Nephron progenitor cell (in vitro differentiated cells): Measurements from ENCODE around the gene MROH8.

Experiments
- DNase-seq: peaks from one replicate; pipeline ENCODE4 v3.0.0; 2021
- H3K27ac Mint-ChIP-seq: 2 replicates; pipeline ENCODE4 v1.8.0; 2021; ENCODE audit warnings: mild to moderate bottlenecking, moderate library complexity, mixed read lengths
- H3K27me3 Mint-ChIP-seq: 2 replicates; pipeline ENCODE4 v1.8.0; 2021; ENCODE audit warnings: mild to moderate bottlenecking, low read depth, mixed read lengths; ENCODE audit not compliant: poor library complexity
- H3K36me3 Mint-ChIP-seq: 2 replicates; pipeline ENCODE4 v1.8.0; 2021; ENCODE audit warnings: low read depth, mixed read lengths
- H3K4me1 Mint-ChIP-seq: 2 replicates; pipeline ENCODE4 v1.8.0; 2021; ENCODE audit warnings: mixed read lengths
- H3K4me3 Mint-ChIP-seq: 2 replicates; pipeline ENCODE4 v1.8.0; 2021; ENCODE audit warnings: mild to moderate bottlenecking, moderate library complexity, mixed read lengths
- H3K9me3 Mint-ChIP-seq: 2 replicates; pipeline ENCODE4 v1.8.0; 2021; ENCODE audit warnings: mild to moderate bottlenecking, moderate library complexity, mixed read lengths
- TF ChIP-seq, protein P1 (sequence below): fragments of 200-600 bp; sonication (generic); IDR thresholded peaks from 2 replicates; pipeline ENCODE4 v1.5.0; 2021; ENCODE audit warnings: antibody characterized with exemption

MROH8 gene

DNA sequence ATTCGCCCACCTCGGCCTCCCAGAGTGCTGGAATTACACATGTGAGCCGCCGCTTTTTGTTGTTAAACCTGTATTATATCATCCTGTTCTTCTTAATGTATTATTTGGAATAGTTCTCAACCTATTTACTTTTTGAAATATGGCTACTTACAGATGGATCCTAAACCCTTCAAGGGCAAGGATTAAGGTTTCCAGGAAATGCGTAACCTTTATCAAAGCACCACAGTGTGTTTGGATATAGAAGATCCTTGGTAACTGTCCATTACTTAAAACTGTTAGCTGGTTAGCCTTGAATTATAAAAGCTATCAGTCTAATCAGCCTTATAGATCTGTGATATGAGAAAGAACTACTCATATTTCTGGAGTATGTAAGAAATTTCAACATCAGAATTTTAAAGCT is 12.5 kb downstream of the MROH8 start:
- DNase-seq: no peak
- TF ChIP-seq, protein P1, sequence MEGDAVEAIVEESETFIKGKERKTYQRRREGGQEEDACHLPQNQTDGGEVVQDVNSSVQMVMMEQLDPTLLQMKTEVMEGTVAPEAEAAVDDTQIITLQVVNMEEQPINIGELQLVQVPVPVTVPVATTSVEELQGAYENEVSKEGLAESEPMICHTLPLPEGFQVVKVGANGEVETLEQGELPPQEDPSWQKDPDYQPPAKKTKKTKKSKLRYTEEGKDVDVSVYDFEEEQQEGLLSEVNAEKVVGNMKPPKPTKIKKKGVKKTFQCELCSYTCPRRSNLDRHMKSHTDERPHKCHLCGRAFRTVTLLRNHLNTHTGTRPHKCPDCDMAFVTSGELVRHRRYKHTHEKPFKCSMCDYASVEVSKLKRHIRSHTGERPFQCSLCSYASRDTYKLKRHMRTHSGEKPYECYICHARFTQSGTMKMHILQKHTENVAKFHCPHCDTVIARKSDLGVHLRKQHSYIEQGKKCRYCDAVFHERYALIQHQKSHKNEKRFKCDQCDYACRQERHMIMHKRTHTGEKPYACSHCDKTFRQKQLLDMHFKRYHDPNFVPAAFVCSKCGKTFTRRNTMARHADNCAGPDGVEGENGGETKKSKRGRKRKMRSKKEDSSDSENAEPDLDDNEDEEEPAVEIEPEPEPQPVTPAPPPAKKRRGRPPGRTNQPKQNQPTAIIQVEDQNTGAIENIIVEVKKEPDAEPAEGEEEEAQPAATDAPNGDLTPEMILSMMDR: no peak
- H3K4me1 Mint-ChIP-seq: peaks cover 7% of the 10 kb centered on the region
- H3K4me3 Mint-ChIP-seq: no peak overlapping the region
- H3K36me3 Mint-ChIP-seq: peaks cover 13% of the 10 kb centered on the region
- H3K9me3 Mint-ChIP-seq: no peaks in the 10 kb centered on the region
- peaks cover 5% of the 10 kb centered on the region for H3K27me3 Mint-ChIP-seq
- H3K27ac Mint-ChIP-seq: no peak overlapping the region

DNA sequence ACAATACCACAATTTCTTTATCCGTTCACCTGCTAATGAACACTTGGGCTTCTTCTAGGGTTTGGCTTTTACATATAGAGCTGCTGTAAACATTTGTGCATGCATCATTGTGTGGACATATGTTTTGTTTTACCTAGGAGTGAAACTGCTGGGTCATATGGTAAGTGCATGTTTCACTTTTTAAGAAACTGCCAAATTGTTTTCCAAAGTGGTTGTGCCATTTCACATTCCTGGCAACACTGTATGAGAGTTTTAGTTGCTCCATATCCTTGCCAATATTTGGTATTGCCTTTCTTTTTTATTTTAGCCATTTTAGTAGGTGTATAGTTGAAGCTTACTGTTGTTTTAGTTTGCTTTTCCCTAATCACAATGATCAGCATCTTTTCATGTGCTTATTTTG is 14.3 kb downstream of the MROH8 start:
- DNase-seq: no peak
- Mint-ChIP-seq H3K27me3 (peaks cover 5% of the 10 kb centered on the region), H3K9me3 (no peaks in the 10 kb centered on the region), H3K36me3 (peaks cover 13% of the 10 kb centered on the region), H3K4me3 (no peak overlapping the region), H3K27ac (no peak overlapping the region), H3K4me1 (peaks cover 7% of the 10 kb centered on the region)
- TF ChIP-seq, protein P1: no peak

GRCh38 chr20:37163832-37164554 is 15.4 kb downstream of the MROH8 start:
- H3K27me3 Mint-ChIP-seq: peaks cover 5% of the 10 kb centered on the region
- DNase-seq: no peak

DNA sequence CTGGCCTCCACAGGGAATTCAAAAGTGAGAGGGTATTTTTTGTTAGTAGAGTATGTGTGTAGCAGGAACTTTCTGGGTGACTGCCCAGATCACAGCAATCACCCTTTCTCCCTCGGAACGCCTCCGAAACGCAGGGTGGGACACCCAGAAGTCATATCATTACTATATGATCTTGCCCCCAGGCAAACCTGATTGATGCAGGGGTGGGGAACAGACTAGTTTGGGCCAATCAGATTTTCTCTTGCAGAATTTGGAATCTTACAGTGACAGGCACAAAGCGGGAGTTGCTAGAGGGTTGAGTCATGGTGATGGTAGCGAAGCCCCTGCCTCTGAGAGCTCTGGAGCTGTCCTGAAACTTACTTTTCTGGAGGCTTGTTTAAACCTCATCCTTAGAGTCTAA is 16.7 kb downstream of the MROH8 start:
- TF ChIP-seq, protein P1: no peak
- Mint-ChIP-seq H3K36me3 (peaks cover 12% of the 10 kb centered on the region), H3K4me3 (no peak overlapping the region), H3K27me3 (peaks cover 5% of the 10 kb centered on the region), H3K27ac (peak overlapping the region; percentile 27), H3K4me1 (peaks cover 7% of the 10 kb centered on the region), H3K9me3 (no peaks in the 10 kb centered on the region)
- DNase-seq: no peak

More at GRCh38 chr20:37163832-37164554, 15.4 kb downstream of the MROH8 start:
- Mint-ChIP-seq H3K9me3 (no peaks in the 10 kb centered on the region), H3K4me3 (no peak overlapping the region), H3K4me1 (peaks cover 7% of the 10 kb centered on the region), H3K36me3 (peaks cover 13% of the 10 kb centered on the region), H3K27ac (no peak overlapping the region)
- TF ChIP-seq, protein P1: no peak

DNA sequence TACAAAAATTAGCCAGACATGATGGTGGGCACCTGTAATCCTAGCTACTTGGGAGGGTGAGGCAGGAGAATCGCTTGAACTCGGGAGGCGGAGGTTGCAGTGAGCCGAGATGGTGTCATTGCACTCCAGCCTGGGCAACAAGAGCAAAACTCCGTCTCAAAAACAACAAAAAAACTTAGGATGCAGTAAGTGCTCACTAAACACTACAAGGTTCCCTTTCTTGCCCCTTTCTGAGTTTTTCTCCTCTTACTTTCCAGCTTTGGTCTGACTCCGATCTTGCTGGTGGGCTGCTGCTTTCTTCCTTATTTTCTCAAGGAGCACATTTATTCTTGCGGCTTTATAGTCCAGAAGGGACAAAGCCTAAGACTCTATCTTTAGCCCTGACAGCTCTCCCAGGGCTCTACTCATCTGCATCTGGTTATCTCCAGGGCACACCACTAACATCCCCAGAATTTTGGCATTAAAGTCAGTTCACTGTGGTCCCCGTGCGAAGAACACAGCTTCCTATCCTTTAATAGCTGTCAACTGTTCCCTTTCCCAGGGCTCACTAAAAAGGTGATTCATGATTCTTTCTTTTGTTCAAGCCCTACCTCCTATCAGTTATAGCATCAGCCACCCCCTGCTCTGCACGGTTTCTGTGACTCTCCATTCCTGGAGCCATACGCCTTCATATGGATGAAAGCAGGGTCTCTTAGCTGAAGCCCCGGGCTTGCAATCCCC is 17.4 kb downstream of the MROH8 start:
- no peak for DNase-seq
- Mint-ChIP-seq H3K4me3 (no peak overlapping the region), H3K36me3 (peaks cover 9% of the 10 kb centered on the region), H3K4me1 (peaks cover 7% of the 10 kb centered on the region), H3K27ac (peak overlapping the region; percentile 77), H3K9me3 (no peaks in the 10 kb centered on the region), H3K27me3 (peaks cover 5% of the 10 kb centered on the region)
- TF ChIP-seq, protein P1: no peak
